Astrocyte (in vitro differentiated cells and primary cell): Measurements from ENCODE around the gene IGFALS.

Experiments used
- EZH2 ChIP-seq: IDR thresholded peaks from 2 replicates; pipeline ENCODE4 v1.6.1; 2012; ENCODE audit warnings: mild to moderate bottlenecking, low read length, inconsistent platforms; ENCODE audit not compliant: insufficient read depth
- TF ChIP-seq, protein P1 (sequence below): IDR thresholded peaks from 2 replicates; pipeline ENCODE4 v1.5.1; 2011; ENCODE audit warnings: low read depth, mild to moderate bottlenecking, inconsistent platforms, low read length, moderate library complexity; ENCODE audit not compliant: insufficient read depth

- TF ChIP-seq, protein P1, sequence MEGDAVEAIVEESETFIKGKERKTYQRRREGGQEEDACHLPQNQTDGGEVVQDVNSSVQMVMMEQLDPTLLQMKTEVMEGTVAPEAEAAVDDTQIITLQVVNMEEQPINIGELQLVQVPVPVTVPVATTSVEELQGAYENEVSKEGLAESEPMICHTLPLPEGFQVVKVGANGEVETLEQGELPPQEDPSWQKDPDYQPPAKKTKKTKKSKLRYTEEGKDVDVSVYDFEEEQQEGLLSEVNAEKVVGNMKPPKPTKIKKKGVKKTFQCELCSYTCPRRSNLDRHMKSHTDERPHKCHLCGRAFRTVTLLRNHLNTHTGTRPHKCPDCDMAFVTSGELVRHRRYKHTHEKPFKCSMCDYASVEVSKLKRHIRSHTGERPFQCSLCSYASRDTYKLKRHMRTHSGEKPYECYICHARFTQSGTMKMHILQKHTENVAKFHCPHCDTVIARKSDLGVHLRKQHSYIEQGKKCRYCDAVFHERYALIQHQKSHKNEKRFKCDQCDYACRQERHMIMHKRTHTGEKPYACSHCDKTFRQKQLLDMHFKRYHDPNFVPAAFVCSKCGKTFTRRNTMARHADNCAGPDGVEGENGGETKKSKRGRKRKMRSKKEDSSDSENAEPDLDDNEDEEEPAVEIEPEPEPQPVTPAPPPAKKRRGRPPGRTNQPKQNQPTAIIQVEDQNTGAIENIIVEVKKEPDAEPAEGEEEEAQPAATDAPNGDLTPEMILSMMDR: no peak
- no peak for TF ChIP-seq EZH2
These were observed 15.8 kb upstream of the IGFALS start for GRCh38 chr16:1809281-1809801.
